RWPE2 (cell line): ENCODE results near the gene EML1.

Source experiments
- ATAC-seq: fragments of 200-7000 bp; cut with Tn5 transposase; 3 replicates; pipeline ENCODE4 v1.9.1; 2021; ENCODE audit warnings: low read depth
- DNase-seq: peaks from one replicate; pipeline ENCODE4 v3.0.0-alpha.2; 2020; ENCODE audit warnings: low spot score
- H3K27ac ChIP-seq: fragments of 450-650 bp; 2 replicates; pipeline ENCODE4 v1.5.1; 2017; ENCODE audit warnings: mild to moderate bottlenecking; ENCODE audit not compliant: poor library complexity, severe bottlenecking
- H3K27me3 ChIP-seq: fragments of 250-450 bp; sonication (Bioruptor Pico); 2 replicates; pipeline ENCODE4 v1.5.1; 2021; ENCODE audit warnings: mild to moderate bottlenecking, moderate library complexity; ENCODE audit not compliant: insufficient read depth, poor library complexity, severe bottlenecking
- H3K36me3 ChIP-seq: fragments of 250-450 bp; sonication (Bioruptor Pico); 2 replicates; pipeline ENCODE4 v1.5.1; 2020; ENCODE audit warnings: low read depth, mild to moderate bottlenecking, moderate library complexity
- H3K4me1 ChIP-seq: fragments of 250-450 bp; sonication (Bioruptor Pico); 2 replicates; pipeline ENCODE4 v1.5.1; 2021; ENCODE audit warnings: mild to moderate bottlenecking, moderate library complexity; ENCODE audit not compliant: insufficient read depth, poor library complexity, severe bottlenecking
- H3K4me3 ChIP-seq: fragments of 250-450 bp; sonication (Bioruptor Pico); 2 replicates; pipeline ENCODE4 v1.5.1; 2021; ENCODE audit warnings: mild to moderate bottlenecking, moderate library complexity; ENCODE audit not compliant: severe bottlenecking
- H3K9me3 ChIP-seq: fragments of 250-450 bp; sonication (Bioruptor Pico); 2 replicates; pipeline ENCODE4 v1.5.1; 2021; ENCODE audit warnings: mild to moderate bottlenecking, moderate library complexity; ENCODE audit not compliant: severe bottlenecking
- CTCF ChIP-seq: fragments of 450-650 bp; IDR thresholded peaks from one replicate; pipeline ENCODE4 v1.5.1; 2017; ENCODE audit warnings: mild to moderate bottlenecking, moderate library complexity; ENCODE audit not compliant: poor library complexity, severe bottlenecking

EML1 gene

DNA sequence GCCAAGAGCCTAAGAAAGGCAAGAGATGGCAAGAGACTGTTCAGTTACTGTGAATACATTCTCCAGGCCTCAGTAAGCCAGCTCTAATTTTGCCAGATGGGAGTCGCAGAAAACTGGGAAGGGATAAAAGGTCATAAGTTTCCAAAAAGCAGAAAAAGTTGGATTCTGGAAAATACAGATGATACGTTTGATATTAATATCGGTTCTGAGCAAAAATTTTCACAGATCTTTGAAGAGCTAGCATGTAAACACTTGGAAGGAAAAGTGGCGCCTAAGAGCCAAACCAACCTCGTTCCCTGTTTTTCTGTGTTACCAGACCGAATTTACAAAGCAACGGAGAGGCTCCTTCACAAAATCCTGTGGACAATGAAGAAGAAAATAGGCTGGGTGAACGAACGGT is 7.8 kb upstream of the EML1 start:
- ATAC-seq (no peak), DNase-seq (no peak)
- H3K9me3 ChIP-seq, result no peaks in the 10 kb centered on the region
- TF ChIP-seq CTCF, result no peak
- no peak overlapping the region for H3K27ac ChIP-seq
- H3K4me3 ChIP-seq, result no peak overlapping the region
- no peaks in the 10 kb centered on the region for H3K27me3 ChIP-seq
- no peaks in the 10 kb centered on the region for H3K36me3 ChIP-seq
- no peaks in the 10 kb centered on the region for H3K4me1 ChIP-seq

- Histone ChIP-seq H3K9me3 (no peaks in the 10 kb centered on the region), H3K27me3 (no peaks in the 10 kb centered on the region), H3K4me1 (no peaks in the 10 kb centered on the region), H3K36me3 (no peaks in the 10 kb centered on the region), H3K4me3 (no peak overlapping the region), H3K27ac (no peak overlapping the region)
- TF ChIP-seq CTCF, result no peak
- DNase-seq, result no peak
- ATAC-seq, result no peak; the same call in 2 of the 3 replicates
These were observed 6.7 kb upstream of the EML1 start for GRCh38 chr14:99786511-99786989.

DNA sequence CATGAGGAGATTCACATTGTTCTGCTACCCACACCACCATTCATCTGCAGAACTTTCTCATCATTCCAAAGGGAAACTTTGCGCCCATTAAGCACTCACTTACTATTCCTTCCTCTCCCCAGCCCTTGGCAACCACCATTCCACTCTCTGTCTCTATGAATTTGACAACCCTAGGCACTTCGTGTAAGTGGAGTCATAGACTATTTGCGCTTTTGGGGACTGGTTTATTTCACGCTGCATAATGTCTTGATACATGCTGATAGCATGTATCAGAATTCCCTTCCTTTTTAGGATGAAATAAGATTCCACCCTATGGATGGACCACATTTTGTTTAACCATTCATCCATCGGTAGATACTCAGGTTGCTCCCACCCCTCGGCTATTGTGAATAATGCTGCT is 4.5 kb upstream of the EML1 start:
- no peaks in the 10 kb centered on the region for H3K9me3 ChIP-seq
- H3K27ac ChIP-seq, result no peak overlapping the region
- H3K27me3 ChIP-seq, result no peaks in the 10 kb centered on the region
- no peak overlapping the region for H3K4me3 ChIP-seq
- DNase-seq (no peak), ATAC-seq (no peak)
- H3K36me3 ChIP-seq, result no peaks in the 10 kb centered on the region
- TF ChIP-seq CTCF, result no peak
- no peaks in the 10 kb centered on the region for H3K4me1 ChIP-seq

GRCh38 chr14:99789581-99789980 is 3.6 kb upstream of the EML1 start:
- no peak overlapping the region for H3K4me3 ChIP-seq
- ATAC-seq (no peak), DNase-seq (no peak)
- H3K27ac ChIP-seq, result no peak overlapping the region
- no peaks in the 10 kb centered on the region for H3K27me3 ChIP-seq
- TF ChIP-seq CTCF, result no peak
- no peaks in the 10 kb centered on the region for H3K36me3 ChIP-seq
- H3K9me3 ChIP-seq, result no peaks in the 10 kb centered on the region
- peaks cover 5% of the 10 kb centered on the region for H3K4me1 ChIP-seq

DNA sequence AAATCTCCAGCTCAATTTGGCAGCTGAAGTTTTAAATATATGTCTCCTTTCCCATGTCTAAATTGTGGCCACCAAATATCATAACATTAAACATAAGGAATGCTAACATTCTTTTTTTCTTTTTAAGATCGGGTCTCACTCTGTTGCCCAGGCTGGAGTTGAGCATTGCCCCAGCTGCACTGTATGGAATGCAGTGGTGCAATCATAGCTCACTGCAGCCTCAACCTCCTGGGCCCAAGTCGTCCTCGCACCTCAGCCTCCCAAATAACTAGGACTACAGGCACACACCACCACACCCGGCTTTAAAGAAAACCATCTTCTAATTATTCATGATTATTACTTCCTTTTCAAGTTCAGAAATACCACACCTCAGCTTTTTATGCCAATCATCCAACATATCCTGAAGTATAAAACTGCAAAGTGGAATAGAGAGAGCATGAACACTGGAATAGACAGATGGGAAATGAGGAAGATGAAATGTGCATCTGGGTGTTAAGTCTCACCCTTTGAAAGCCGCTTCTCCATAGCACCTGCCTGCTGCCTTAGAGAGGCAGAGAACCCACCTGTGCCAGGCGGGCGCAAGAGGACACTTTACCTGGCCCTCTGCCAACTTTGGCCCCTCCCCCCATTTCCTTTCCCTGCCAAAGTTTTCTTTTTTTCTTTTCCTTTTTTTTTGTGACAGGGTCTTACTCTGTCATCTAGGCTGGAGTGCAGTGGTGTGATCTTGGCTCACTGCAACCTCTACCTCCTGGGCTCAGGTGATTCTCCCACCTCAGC is 2.8 kb upstream of the EML1 start:
- Histone ChIP-seq H3K4me3 (no peak overlapping the region), H3K27me3 (no peaks in the 10 kb centered on the region), H3K27ac (no peak overlapping the region), H3K4me1 (peaks cover 6% of the 10 kb centered on the region), H3K36me3 (no peaks in the 10 kb centered on the region), H3K9me3 (no peaks in the 10 kb centered on the region)
- DNase-seq (no peak), ATAC-seq (no peak)
- TF ChIP-seq CTCF, result no peak
